IMR-90 (cell line): Measurements from ENCODE around the gene PRR16. TPM values are rescaled to one million over a fixed set of nuclear protein-coding genes. Genes with fewer than 3 reads are reported as not detected.

Source experiments
- ATAC-seq: fragments of 200-7000 bp; cut with Tn5 transposase; 2 replicates; pipeline ENCODE4 v1.9.1; 2020; ENCODE audit warnings: low read depth, mild to moderate bottlenecking, moderate library complexity
- BruUV-seq: library from RNA; stranded (reverse); fragments of 400-500 nt; replicated peaks from 2 replicates; lab custom pipeline; 2021; lab: Mats Ljungman, UMichigan
- CTCF ChIA-PET: fragments of 300-600 bp; formaldehyde crosslinking; extraction: SDS; loops from one replicate; lab custom pipeline; 2021; ENCODE audit warnings: antibody characterized with exemption; lab: Yijun Ruan, JAX
- POLR2A ChIA-PET: fragments of 300-600 bp; sonication (Branson Sonifier 250); formaldehyde crosslinking; loops from one replicate; lab custom pipeline; 2022; ENCODE audit warnings: antibody characterized with exemption; ENCODE audit not compliant: unreplicated experiment; lab: Charles Lee
- DNase-seq: peaks from one replicate; pipeline ENCODE4 v3.0.0; 2013
- H2AFZ ChIP-seq: replicated peaks from 2 replicates; pipeline ENCODE3; 2013; ENCODE audit warnings: low read length, mild to moderate bottlenecking; ENCODE audit not compliant: poor library complexity
- H2AK5ac ChIP-seq: 2 replicates; pipeline ENCODE4 v1.6.1; 2013; ENCODE audit warnings: low read depth, low read length, inconsistent platforms
- H2AK9ac ChIP-seq: replicated peaks from 2 replicates; pipeline ENCODE3; 2013; ENCODE audit warnings: mild to moderate bottlenecking, low read depth, low read length, moderate library complexity; ENCODE audit not compliant: poor library complexity
- H2BK120ac ChIP-seq: 2 replicates; pipeline ENCODE4 v1.6.1; 2013; ENCODE audit warnings: low read depth, low read length, inconsistent platforms
- H2BK15ac ChIP-seq: 3 replicates; pipeline ENCODE4 v1.6.1; 2013; ENCODE audit warnings: low read depth, low read length, inconsistent platforms
- H2BK20ac ChIP-seq: 2 replicates; pipeline ENCODE4 v1.6.1; 2013; ENCODE audit warnings: low read depth, mild to moderate bottlenecking, inconsistent platforms, low read length, moderate library complexity
- H2BK5ac ChIP-seq: 2 replicates; pipeline ENCODE4 v1.6.1; 2013; ENCODE audit warnings: mild to moderate bottlenecking, low read depth, low read length, inconsistent platforms; ENCODE audit not compliant: poor library complexity, severe bottlenecking
- H3K14ac ChIP-seq: replicated peaks from 2 replicates; pipeline ENCODE4 v1.6.1; 2013; ENCODE audit warnings: low read depth, low read length, inconsistent platforms
- H3K18ac ChIP-seq: 2 replicates; pipeline ENCODE4 v1.6.1; 2013; ENCODE audit warnings: low read depth, low read length, control low read depth
- H3K23ac ChIP-seq: 2 replicates; pipeline ENCODE4 v1.6.1; 2013; ENCODE audit warnings: low read depth, low read length, inconsistent platforms
- H3K27ac ChIP-seq: 2 replicates; pipeline ENCODE4 v1.5.1; 2013; ENCODE audit warnings: mild to moderate bottlenecking, control low read depth, low read length; ENCODE audit not compliant: insufficient read depth
- H3K27me3 ChIP-seq: 2 replicates; pipeline ENCODE4 v1.6.1; 2013; ENCODE audit warnings: low read length; ENCODE audit not compliant: control insufficient read depth, insufficient read depth
- H3K36me3 ChIP-seq: 2 replicates; pipeline ENCODE4 v1.6.1; 2013; ENCODE audit warnings: low read length, mixed read lengths; ENCODE audit not compliant: control insufficient read depth, insufficient read depth
- H3K4ac ChIP-seq: 2 replicates; pipeline ENCODE4 v1.6.1; 2013; ENCODE audit warnings: low read depth, low read length, inconsistent platforms
- H3K4me1 ChIP-seq: 2 replicates; pipeline ENCODE4 v1.6.1; 2013; ENCODE audit warnings: low read length, mixed read lengths; ENCODE audit not compliant: control insufficient read depth, insufficient read depth
- H3K4me2 ChIP-seq: 2 replicates; pipeline ENCODE4 v1.6.1; 2013; ENCODE audit warnings: low read depth, mild to moderate bottlenecking, control low read depth, low read length, moderate library complexity
- H3K4me3 ChIP-seq: 2 replicates; pipeline ENCODE4 v1.5.1; 2013; ENCODE audit warnings: low read depth, mild to moderate bottlenecking, control low read depth, low read length, moderate library complexity; ENCODE audit not compliant: insufficient read depth
- H3K56ac ChIP-seq: 2 replicates; pipeline ENCODE4 v1.6.1; 2013; ENCODE audit warnings: low read length, inconsistent platforms; ENCODE audit not compliant: insufficient read depth; ENCODE audit errors: extremely low read depth
- H3K79me1 ChIP-seq, 2 experiments: 2 replicates each; pipeline ENCODE4 v1.6.1; 2013; ENCODE audit warnings: low read length in 2 of 2, inconsistent platforms in 1 of 2, low read depth in 1 of 2
- H3K9ac ChIP-seq: 2 replicates; pipeline ENCODE4 v1.6.1; 2013; ENCODE audit warnings: low read depth, low read length, control low read depth
- H3K9me1 ChIP-seq: 2 replicates; pipeline ENCODE4 v1.6.1; 2013; ENCODE audit warnings: low read length, inconsistent platforms; ENCODE audit not compliant: insufficient read depth
- H3K9me3 ChIP-seq: 2 replicates; pipeline ENCODE4 v1.6.1; 2013; ENCODE audit warnings: low read length; ENCODE audit not compliant: control insufficient read depth, insufficient read depth
- H4K20me1 ChIP-seq: 2 replicates; pipeline ENCODE4 v1.6.1; 2013; ENCODE audit warnings: low read length, inconsistent platforms; ENCODE audit not compliant: insufficient read depth
- H4K5ac ChIP-seq: 2 replicates; pipeline ENCODE4 v1.6.1; 2013; ENCODE audit warnings: mild to moderate bottlenecking, low read depth, low read length, control low read depth
- H4K8ac ChIP-seq, 2 experiments: 2 replicates each; pipeline ENCODE4 v1.6.1; 2013; ENCODE audit warnings: low read depth in 2 of 2, low read length in 2 of 2, control low read depth in 1 of 2, inconsistent platforms in 1 of 2
- H4K91ac ChIP-seq: 2 replicates; pipeline ENCODE4 v1.6.1; 2013; ENCODE audit warnings: low read depth, low read length, inconsistent platforms; ENCODE audit not compliant: insufficient read depth
- NFE2L2 ChIP-seq: fragments of 150-350 bp; IDR thresholded peaks from 2 replicates; pipeline ENCODE4 v1.6.1; 2016; ENCODE audit warnings: low read depth, mild to moderate bottlenecking, low read length
- USF2 ChIP-seq: fragments of 150-350 bp; IDR thresholded peaks from 2 replicates; pipeline ENCODE4 v1.6.1; 2017; ENCODE audit warnings: mild to moderate bottlenecking, antibody characterized with exemption, low read length, low read depth
- WGBS, 2 experiments: methylation state at CpG; one replicate each; pipeline versions ENCODE4 v1.1.5 to v1.1.7; 2013; ENCODE audit warnings: missing lambda C conversion rate in 2 of 2; ENCODE audit not compliant: insufficient read length in 1 of 2; ENCODE audit errors: extremely low coverage in 2 of 2; 5-methylcytosine and 5-hydroxymethylcytosine counted together
- dilution Hi-C: fragments of 300-500 bp; cut with HindIII; formaldehyde crosslinking; loops from one replicate; pipeline ENCODE4 v1.14.3; 2018; ENCODE audit warnings: low sequenced_read_pairs; ENCODE audit not compliant: unreplicated experiment
- in situ Hi-C: fragments of 300-500 bp; cut with MboI; formaldehyde crosslinking; loops from 3 replicates; pipeline ENCODE4 v1.14.3; 2019; ENCODE audit warnings: low sequenced_read_pairs, inconsistent platforms, mixed read lengths
- intact Hi-C: fragments of 100-400 bp; cut with micrococcal nuclease; formaldehyde crosslinking; loops from 2 replicates; pipeline ENCODE4 v1.10.0; 2022
- polyA plus RNA-seq, 3 experiments: library from polyadenylated mRNA; depleted of rRNA; stranded (reverse); fragments of >200 nt; gene quantifications; 2 replicates each; pipeline ENCODE4 v1.2.3, GENCODE V29; 2012; ENCODE audit warnings: low replicate concordance in 1 of 3
- total RNA-seq: library from RNA; depleted of rRNA; stranded (reverse); fragments of >200 nt; gene quantifications from 2 replicates; pipeline ENCODE4 v1.2.3, GENCODE V29; 2012

Gene PRR16
- total and polyA plus RNA-seq, 2 of the 4 experiments (the other 2 are of a cell fraction), result 9.9 to 45.2 TPM

GRCh38 chr5:120546922-120547321, 82.8 kb downstream of the PRR16 start:
- Histone ChIP-seq H2AK9ac (no peak overlapping the region), H4K8ac (no peak overlapping the region), H2BK5ac (no peak overlapping the region), H3K27me3 (no peaks in the 10 kb centered on the region), H3K27ac (no peak overlapping the region), H3K36me3 (no peaks in the 10 kb centered on the region), H3K9me1 (no peaks in the 10 kb centered on the region; the same call in 1 of the 2 replicates), H2BK20ac (no peak overlapping the region), H3K4me3 (no peak overlapping the region), H2AK5ac (no peak overlapping the region), H3K4ac (no peak overlapping the region), H3K4me1 (no peaks in the 10 kb centered on the region), H4K91ac (no peak overlapping the region), H4K5ac (no peak overlapping the region), H3K9ac (no peak overlapping the region), H3K79me1 (peaks cover 38 to 51% of the 10 kb centered on the region in 2 experiments), H3K18ac (0 out of 2 replicates have a peak overlapping the region, but pooled peaks have one; percentile 37), H3K56ac (no peak overlapping the region), H2BK120ac (no peak overlapping the region), H2BK15ac (no peak overlapping the region), H3K23ac (no peak overlapping the region), H3K14ac (no peak overlapping the region), H4K20me1 (no peaks in the 10 kb centered on the region), H3K4me2 (no peak overlapping the region), H3K9me3 (no peaks in the 10 kb centered on the region), H2AFZ (no peak overlapping the region)
- dilution Hi-C loops, result no loop called here
- BruUV-seq, result no TSS peak
- no peak for DNase-seq
- intact Hi-C loops, result no loop called here
- in situ Hi-C loops, result no loop called here
- TF ChIP-seq USF2, result no peak
- TF ChIP-seq NFE2L2, result no peak
- no peak for ATAC-seq
- no CpG with 5 or more reads among the region's 2 CpGs for WGBS, 2 experiments
- POLR2A ChIA-PET, result no interaction called here
- CTCF ChIA-PET, result no interaction called here
